IMR-90 (cell line): ENCODE data around the gene SPI1. TPM values are rescaled to one million over a fixed set of nuclear protein-coding genes. Genes with fewer than 3 reads are reported as not detected.

Experiments used
- ATAC-seq: fragments of 200-7000 bp; cut with Tn5 transposase; 2 replicates; pipeline ENCODE4 v1.9.1; 2020; ENCODE audit warnings: low read depth, mild to moderate bottlenecking, moderate library complexity
- BruUV-seq: library from RNA; stranded (reverse); fragments of 400-500 nt; replicated peaks from 2 replicates; lab custom pipeline; 2021; lab: Mats Ljungman, UMichigan
- CTCF ChIA-PET: fragments of 300-600 bp; formaldehyde crosslinking; extraction: SDS; loops from one replicate; lab custom pipeline; 2021; ENCODE audit warnings: antibody characterized with exemption; lab: Yijun Ruan, JAX
- POLR2A ChIA-PET: fragments of 300-600 bp; sonication (Branson Sonifier 250); formaldehyde crosslinking; loops from one replicate; lab custom pipeline; 2022; ENCODE audit warnings: antibody characterized with exemption; ENCODE audit not compliant: unreplicated experiment; lab: Charles Lee
- DNase-seq: peaks from one replicate; pipeline ENCODE4 v3.0.0; 2013
- H2AFZ ChIP-seq: replicated peaks from 2 replicates; pipeline ENCODE3; 2013; ENCODE audit warnings: low read length, mild to moderate bottlenecking; ENCODE audit not compliant: poor library complexity
- H2AK5ac ChIP-seq: 2 replicates; pipeline ENCODE4 v1.6.1; 2013; ENCODE audit warnings: low read depth, low read length, inconsistent platforms
- H2AK9ac ChIP-seq: replicated peaks from 2 replicates; pipeline ENCODE3; 2013; ENCODE audit warnings: mild to moderate bottlenecking, low read depth, low read length, moderate library complexity; ENCODE audit not compliant: poor library complexity
- H2BK120ac ChIP-seq: 2 replicates; pipeline ENCODE4 v1.6.1; 2013; ENCODE audit warnings: low read depth, low read length, inconsistent platforms
- H2BK15ac ChIP-seq: 3 replicates; pipeline ENCODE4 v1.6.1; 2013; ENCODE audit warnings: low read depth, low read length, inconsistent platforms
- H2BK20ac ChIP-seq: 2 replicates; pipeline ENCODE4 v1.6.1; 2013; ENCODE audit warnings: low read depth, mild to moderate bottlenecking, inconsistent platforms, low read length, moderate library complexity
- H2BK5ac ChIP-seq: 2 replicates; pipeline ENCODE4 v1.6.1; 2013; ENCODE audit warnings: mild to moderate bottlenecking, low read depth, low read length, inconsistent platforms; ENCODE audit not compliant: poor library complexity, severe bottlenecking
- H3K14ac ChIP-seq: replicated peaks from 2 replicates; pipeline ENCODE4 v1.6.1; 2013; ENCODE audit warnings: low read depth, low read length, inconsistent platforms
- H3K18ac ChIP-seq: 2 replicates; pipeline ENCODE4 v1.6.1; 2013; ENCODE audit warnings: low read depth, low read length, control low read depth
- H3K23ac ChIP-seq: 2 replicates; pipeline ENCODE4 v1.6.1; 2013; ENCODE audit warnings: low read depth, low read length, inconsistent platforms
- H3K27ac ChIP-seq: 2 replicates; pipeline ENCODE4 v1.5.1; 2013; ENCODE audit warnings: mild to moderate bottlenecking, control low read depth, low read length; ENCODE audit not compliant: insufficient read depth
- H3K27me3 ChIP-seq: 2 replicates; pipeline ENCODE4 v1.6.1; 2013; ENCODE audit warnings: low read length; ENCODE audit not compliant: control insufficient read depth, insufficient read depth
- H3K36me3 ChIP-seq: 2 replicates; pipeline ENCODE4 v1.6.1; 2013; ENCODE audit warnings: low read length, mixed read lengths; ENCODE audit not compliant: control insufficient read depth, insufficient read depth
- H3K4ac ChIP-seq: 2 replicates; pipeline ENCODE4 v1.6.1; 2013; ENCODE audit warnings: low read depth, low read length, inconsistent platforms
- H3K4me1 ChIP-seq: 2 replicates; pipeline ENCODE4 v1.6.1; 2013; ENCODE audit warnings: low read length, mixed read lengths; ENCODE audit not compliant: control insufficient read depth, insufficient read depth
- H3K4me2 ChIP-seq: 2 replicates; pipeline ENCODE4 v1.6.1; 2013; ENCODE audit warnings: low read depth, mild to moderate bottlenecking, control low read depth, low read length, moderate library complexity
- H3K4me3 ChIP-seq: 2 replicates; pipeline ENCODE4 v1.5.1; 2013; ENCODE audit warnings: low read depth, mild to moderate bottlenecking, control low read depth, low read length, moderate library complexity; ENCODE audit not compliant: insufficient read depth
- H3K56ac ChIP-seq: 2 replicates; pipeline ENCODE4 v1.6.1; 2013; ENCODE audit warnings: low read length, inconsistent platforms; ENCODE audit not compliant: insufficient read depth; ENCODE audit errors: extremely low read depth
- H3K79me1 ChIP-seq, 2 experiments: 2 replicates each; pipeline ENCODE4 v1.6.1; 2013; ENCODE audit warnings: low read length in 2 of 2, inconsistent platforms in 1 of 2, low read depth in 1 of 2
- H3K9ac ChIP-seq: 2 replicates; pipeline ENCODE4 v1.6.1; 2013; ENCODE audit warnings: low read depth, low read length, control low read depth
- H3K9me1 ChIP-seq: 2 replicates; pipeline ENCODE4 v1.6.1; 2013; ENCODE audit warnings: low read length, inconsistent platforms; ENCODE audit not compliant: insufficient read depth
- H3K9me3 ChIP-seq: 2 replicates; pipeline ENCODE4 v1.6.1; 2013; ENCODE audit warnings: low read length; ENCODE audit not compliant: control insufficient read depth, insufficient read depth
- H4K20me1 ChIP-seq: 2 replicates; pipeline ENCODE4 v1.6.1; 2013; ENCODE audit warnings: low read length, inconsistent platforms; ENCODE audit not compliant: insufficient read depth
- H4K5ac ChIP-seq: 2 replicates; pipeline ENCODE4 v1.6.1; 2013; ENCODE audit warnings: mild to moderate bottlenecking, low read depth, low read length, control low read depth
- H4K8ac ChIP-seq, 2 experiments: 2 replicates each; pipeline ENCODE4 v1.6.1; 2013; ENCODE audit warnings: low read depth in 2 of 2, low read length in 2 of 2, control low read depth in 1 of 2, inconsistent platforms in 1 of 2
- H4K91ac ChIP-seq: 2 replicates; pipeline ENCODE4 v1.6.1; 2013; ENCODE audit warnings: low read depth, low read length, inconsistent platforms; ENCODE audit not compliant: insufficient read depth
- FOS ChIP-seq: fragments of 150-350 bp; IDR thresholded peaks from 2 replicates; pipeline ENCODE4 v1.6.1; 2016; ENCODE audit warnings: low read depth, low read length
- RAD21 ChIP-seq: IDR thresholded peaks from 2 replicates; pipeline ENCODE4 v1.6.1; 2012; ENCODE audit warnings: low read length, improper control_type of control experiment
- WGBS, 2 experiments: methylation state at CpG; one replicate each; pipeline versions ENCODE4 v1.1.5 to v1.1.7; 2013; ENCODE audit warnings: missing lambda C conversion rate in 2 of 2; ENCODE audit not compliant: insufficient read length in 1 of 2; ENCODE audit errors: extremely low coverage in 2 of 2; 5-methylcytosine and 5-hydroxymethylcytosine counted together
- dilution Hi-C: fragments of 300-500 bp; cut with HindIII; formaldehyde crosslinking; loops from one replicate; pipeline ENCODE4 v1.14.3; 2018; ENCODE audit warnings: low sequenced_read_pairs; ENCODE audit not compliant: unreplicated experiment
- in situ Hi-C: fragments of 300-500 bp; cut with MboI; formaldehyde crosslinking; loops from 3 replicates; pipeline ENCODE4 v1.14.3; 2019; ENCODE audit warnings: low sequenced_read_pairs, inconsistent platforms, mixed read lengths
- intact Hi-C: fragments of 100-400 bp; cut with micrococcal nuclease; formaldehyde crosslinking; loops from 2 replicates; pipeline ENCODE4 v1.10.0; 2022
- polyA plus RNA-seq, 3 experiments: library from polyadenylated mRNA; depleted of rRNA; stranded (reverse); fragments of >200 nt; gene quantifications; 2 replicates each; pipeline ENCODE4 v1.2.3, GENCODE V29; 2012; ENCODE audit warnings: low replicate concordance in 1 of 3
- total RNA-seq: library from RNA; depleted of rRNA; stranded (reverse); fragments of >200 nt; gene quantifications from 2 replicates; pipeline ENCODE4 v1.2.3, GENCODE V29; 2012

Gene SPI1
- total and polyA plus RNA-seq, 2 of the 4 experiments (the other 2 are of a cell fraction), result not detected

DNA sequence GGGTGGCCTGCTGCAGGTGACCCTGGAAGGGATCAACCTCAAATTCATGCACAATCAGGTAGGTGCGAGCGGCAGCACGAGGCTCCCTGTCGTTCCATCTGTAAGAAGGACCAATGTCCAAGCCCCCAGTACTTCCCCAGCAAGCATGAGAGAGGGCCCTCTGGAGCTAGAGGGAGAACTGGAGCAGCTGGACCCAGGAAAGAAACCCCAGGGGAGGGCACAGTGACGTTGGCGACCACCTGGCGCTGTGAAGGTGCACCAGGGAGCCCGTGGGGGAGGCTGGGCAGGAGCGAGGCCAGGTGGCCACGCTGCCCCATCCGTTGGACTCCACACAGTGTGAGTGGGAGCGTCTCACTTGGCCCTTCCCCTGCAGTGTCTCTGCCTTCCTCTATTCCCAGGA, 53.8 kb downstream of the SPI1 start:
- H3K23ac ChIP-seq, result no peak overlapping the region
- H3K56ac ChIP-seq, result no peak overlapping the region
- no peak overlapping the region for H2BK5ac ChIP-seq
- intact Hi-C loops, result no loop called here
- no peak overlapping the region for H2AK5ac ChIP-seq
- no peak overlapping the region for H4K5ac ChIP-seq
- DNase-seq (no peak), ATAC-seq (no peak)
- H3K4me3 ChIP-seq, result no peak overlapping the region
- in situ Hi-C loops, result no loop called here
- H2BK20ac ChIP-seq, result no peak overlapping the region
- H3K14ac ChIP-seq, result no peak overlapping the region
- H2AFZ ChIP-seq, result no peak overlapping the region
- 0 out of 2 replicates have a peak, but pooled peaks cover 3% of the 10 kb centered on the region for H3K9me1 ChIP-seq
- WGBS, 2 experiments, result 87% methylated on average over 6 of the region's 12 CpGs; no CpG with 5 or more reads in 1 of the 2 experiments
- H3K18ac ChIP-seq, result no peak overlapping the region
- dilution Hi-C loops, result no loop called here
- H3K4me2 ChIP-seq, result no peak overlapping the region
- no TSS peak for BruUV-seq
- POLR2A ChIA-PET, result no interaction called here
- H3K79me1 ChIP-seq, result no peaks in the 10 kb centered on the region
- TF ChIP-seq RAD21 (no peak), FOS (no peak)
- no peaks in the 10 kb centered on the region for H3K4me1 ChIP-seq
- no peak overlapping the region for H4K91ac ChIP-seq
- peaks cover 43% of the 10 kb centered on the region for H3K36me3 ChIP-seq
- H4K8ac ChIP-seq, result no peak overlapping the region
- H2AK9ac ChIP-seq, result no peak overlapping the region
- H3K4ac ChIP-seq, result no peak overlapping the region
- H2BK15ac ChIP-seq, result no peak overlapping the region
- no peak overlapping the region for H3K27ac ChIP-seq
- no peaks in the 10 kb centered on the region for H3K9me3 ChIP-seq
- CTCF ChIA-PET, result no interaction called here
- no peaks in the 10 kb centered on the region for H4K20me1 ChIP-seq
- no peak overlapping the region for H2BK120ac ChIP-seq
- no peaks in the 10 kb centered on the region for H3K27me3 ChIP-seq
- no peak overlapping the region for H3K9ac ChIP-seq
